NT2/D1 (cell line): ENCODE data around the gene COL10A1.

ENCODE experiments used
- DNase-seq: peaks from one replicate; pipeline ENCODE4 v3.0.0-alpha.2; 2011; ENCODE audit warnings: low read depth, low spot score
- H3K27me3 ChIP-seq: 2 replicates; pipeline ENCODE4 v1.6.0; 2011; ENCODE audit warnings: mild to moderate bottlenecking; ENCODE audit not compliant: insufficient read length, insufficient read depth
- H3K36me3 ChIP-seq: 2 replicates; pipeline ENCODE4 v1.6.1; 2011; ENCODE audit warnings: mild to moderate bottlenecking, low read length, mixed read lengths; ENCODE audit not compliant: insufficient read depth, insufficient read length
- H3K4me1 ChIP-seq: 2 replicates; pipeline ENCODE4 v1.5.1; 2011; ENCODE audit not compliant: insufficient read depth, insufficient read length
- H3K4me3 ChIP-seq: 2 replicates; pipeline ENCODE4 v1.5.1; 2011; ENCODE audit warnings: low read depth; ENCODE audit not compliant: insufficient read length
- H3K9ac ChIP-seq: 2 replicates; pipeline ENCODE4 v1.6.0; 2011; ENCODE audit warnings: low read depth; ENCODE audit not compliant: insufficient read length
- H3K9me3 ChIP-seq: 2 replicates; pipeline ENCODE4 v1.5.1; 2011; ENCODE audit warnings: mild to moderate bottlenecking, low read length; ENCODE audit not compliant: insufficient read depth
- SUZ12 ChIP-seq: IDR thresholded peaks from 2 replicates; pipeline ENCODE4 v1.6.1; 2011; ENCODE audit not compliant: insufficient read length, insufficient read depth; ENCODE audit errors: extremely low read depth
- YY1 ChIP-seq: IDR thresholded peaks from 2 replicates; pipeline ENCODE4 v1.6.1; 2011; ENCODE audit not compliant: insufficient read length, insufficient read depth
- ZNF274 ChIP-seq: IDR thresholded peaks from 2 replicates; pipeline ENCODE4 v1.6.1; 2011; ENCODE audit warnings: mild to moderate bottlenecking, low read depth, low read length

Gene COL10A1

GRCh38 chr6:116083052-116083451 is 42.9 kb downstream of the COL10A1 start:
- no peak for TF ChIP-seq SUZ12
- TF ChIP-seq YY1, result no peak
- no peak for TF ChIP-seq ZNF274
- H3K27me3 ChIP-seq, result no peaks in the 10 kb centered on the region
- H3K9me3 ChIP-seq, result no peaks in the 10 kb centered on the region
- no peaks in the 10 kb centered on the region for H3K4me1 ChIP-seq
- no peaks in the 10 kb centered on the region for H3K36me3 ChIP-seq
- H3K4me3 ChIP-seq, result no peak overlapping the region
- H3K9ac ChIP-seq, result no peak overlapping the region
- DNase-seq, result no peak

GRCh38 chr6:116078945-116079344 is 47.0 kb downstream of the COL10A1 start:
- H3K4me1 ChIP-seq, result no peaks in the 10 kb centered on the region

GRCh38 chr6:116078522-116078921 is 47.4 kb downstream of the COL10A1 start:
- H3K9me3 ChIP-seq, result no peaks in the 10 kb centered on the region
- H3K36me3 ChIP-seq, result no peaks in the 10 kb centered on the region
- DNase-seq, result no peak
- H3K9ac ChIP-seq, result no peak overlapping the region
- no peaks in the 10 kb centered on the region for H3K4me1 ChIP-seq
- no peak overlapping the region for H3K4me3 ChIP-seq
- no peaks in the 10 kb centered on the region for H3K27me3 ChIP-seq
- no peak for TF ChIP-seq YY1
- TF ChIP-seq ZNF274, result no peak
- no peak for TF ChIP-seq SUZ12

More at GRCh38 chr6:116078945-116079344, 47.0 kb downstream of the COL10A1 start:
- Histone ChIP-seq H3K9me3 (no peaks in the 10 kb centered on the region), H3K4me3 (no peak overlapping the region), H3K27me3 (no peaks in the 10 kb centered on the region), H3K9ac (no peak overlapping the region), H3K36me3 (no peaks in the 10 kb centered on the region)
- TF ChIP-seq YY1, result no peak
- DNase-seq, result no peak

- no peak for TF ChIP-seq ZNF274
- no peak for TF ChIP-seq SUZ12
- no peak for TF ChIP-seq YY1
- no peak overlapping the region for H3K4me3 ChIP-seq
- H3K4me1 ChIP-seq, result no peaks in the 10 kb centered on the region
These were observed 51.1 kb downstream of the COL10A1 start for GRCh38 chr6:116074732-116075390.

GRCh38 chr6:116073765-116074440 is 52.0 kb downstream of the COL10A1 start:
- TF ChIP-seq YY1 (no peak), ZNF274 (no peak), SUZ12 (no peak)
- no peaks in the 10 kb centered on the region for H3K9me3 ChIP-seq
- no peak overlapping the region for H3K4me3 ChIP-seq
- H3K27me3 ChIP-seq, result no peaks in the 10 kb centered on the region
- H3K36me3 ChIP-seq, result no peaks in the 10 kb centered on the region
- no peak overlapping the region for H3K9ac ChIP-seq
- H3K4me1 ChIP-seq, result no peaks in the 10 kb centered on the region
- DNase-seq, result no peak

More at GRCh38 chr6:116074732-116075390, 51.1 kb downstream of the COL10A1 start:
- Histone ChIP-seq H3K9me3 (no peaks in the 10 kb centered on the region), H3K36me3 (no peaks in the 10 kb centered on the region), H3K9ac (no peak overlapping the region), H3K27me3 (no peaks in the 10 kb centered on the region)
- no peak for DNase-seq

GRCh38 chr6:116072368-116072767 is 53.6 kb downstream of the COL10A1 start:
- DNase-seq, result no peak
- TF ChIP-seq SUZ12, result no peak
- TF ChIP-seq ZNF274, result no peak
- TF ChIP-seq YY1, result no peak
- no peaks in the 10 kb centered on the region for H3K4me1 ChIP-seq
- H3K4me3 ChIP-seq, result no peak overlapping the region
- no peaks in the 10 kb centered on the region for H3K27me3 ChIP-seq
- no peak overlapping the region for H3K9ac ChIP-seq
- no peaks in the 10 kb centered on the region for H3K9me3 ChIP-seq
- H3K36me3 ChIP-seq, result no peaks in the 10 kb centered on the region

GRCh38 chr6:116070616-116071389 is 55.1 kb downstream of the COL10A1 start:
- no peak for TF ChIP-seq ZNF274
- no peak for TF ChIP-seq YY1
- TF ChIP-seq SUZ12, result no peak
- H3K27me3 ChIP-seq, result no peaks in the 10 kb centered on the region
- no peaks in the 10 kb centered on the region for H3K9me3 ChIP-seq
- H3K4me3 ChIP-seq, result no peak overlapping the region
- no peaks in the 10 kb centered on the region for H3K4me1 ChIP-seq
- H3K9ac ChIP-seq, result no peak overlapping the region
- DNase-seq, result no peak
- no peaks in the 10 kb centered on the region for H3K36me3 ChIP-seq
